B cell (primary cell): Measurements from ENCODE around the gene MAL.

Source experiments
- EZH2 ChIP-seq: IDR thresholded peaks from 2 replicates; pipeline ENCODE4 v1.6.1; 2012; ENCODE audit warnings: borderline replicate concordance, low read depth, mild to moderate bottlenecking, moderate library complexity, low read length; ENCODE audit not compliant: insufficient read depth, poor library complexity, severe bottlenecking
- TF ChIP-seq, protein P1 (sequence below): fragments of 200-600 bp; IDR thresholded peaks from one replicate; pipeline ENCODE4 v1.8.0; 2022; ENCODE audit warnings: antibody characterized with exemption, mild to moderate bottlenecking

- TF ChIP-seq EZH2 = no peak
- TF ChIP-seq, protein P1, sequence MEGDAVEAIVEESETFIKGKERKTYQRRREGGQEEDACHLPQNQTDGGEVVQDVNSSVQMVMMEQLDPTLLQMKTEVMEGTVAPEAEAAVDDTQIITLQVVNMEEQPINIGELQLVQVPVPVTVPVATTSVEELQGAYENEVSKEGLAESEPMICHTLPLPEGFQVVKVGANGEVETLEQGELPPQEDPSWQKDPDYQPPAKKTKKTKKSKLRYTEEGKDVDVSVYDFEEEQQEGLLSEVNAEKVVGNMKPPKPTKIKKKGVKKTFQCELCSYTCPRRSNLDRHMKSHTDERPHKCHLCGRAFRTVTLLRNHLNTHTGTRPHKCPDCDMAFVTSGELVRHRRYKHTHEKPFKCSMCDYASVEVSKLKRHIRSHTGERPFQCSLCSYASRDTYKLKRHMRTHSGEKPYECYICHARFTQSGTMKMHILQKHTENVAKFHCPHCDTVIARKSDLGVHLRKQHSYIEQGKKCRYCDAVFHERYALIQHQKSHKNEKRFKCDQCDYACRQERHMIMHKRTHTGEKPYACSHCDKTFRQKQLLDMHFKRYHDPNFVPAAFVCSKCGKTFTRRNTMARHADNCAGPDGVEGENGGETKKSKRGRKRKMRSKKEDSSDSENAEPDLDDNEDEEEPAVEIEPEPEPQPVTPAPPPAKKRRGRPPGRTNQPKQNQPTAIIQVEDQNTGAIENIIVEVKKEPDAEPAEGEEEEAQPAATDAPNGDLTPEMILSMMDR = no peak
Observed at GRCh38 chr2:94996305-94997100, 29.0 kb upstream of the MAL start.
